H9 (cell line): ENCODE measurements around the gene PCDH9. TPM values are rescaled to one million over a fixed set of nuclear protein-coding genes. Genes with fewer than 3 reads are reported as not detected.

Experiments used
- DNase-seq: peaks from one replicate; pipeline ENCODE4 v3.0.0-alpha.2; 2017
- H2AFZ ChIP-seq: one replicate; pipeline ENCODE4 v1.6.1; 2013; ENCODE audit warnings: mild to moderate bottlenecking, low read length, control low read depth, moderate library complexity
- H2AK5ac ChIP-seq: 2 replicates; pipeline ENCODE4 v1.6.1; 2013; ENCODE audit warnings: low read length, control low read depth, mixed read lengths; ENCODE audit not compliant: insufficient read length
- H2BK120ac ChIP-seq: one replicate; pipeline ENCODE4 v1.6.1; 2013; ENCODE audit warnings: low read depth, mild to moderate bottlenecking, low read length, control low read depth, inconsistent platforms; ENCODE audit not compliant: poor library complexity, severe bottlenecking
- H2BK12ac ChIP-seq: 2 replicates; pipeline ENCODE4 v1.6.1; 2013; ENCODE audit warnings: low read length, control low read depth, mixed read lengths, low read depth; ENCODE audit not compliant: insufficient read length
- H2BK15ac ChIP-seq: 2 replicates; pipeline ENCODE4 v1.6.1; 2013; ENCODE audit warnings: low read depth, low read length, control low read depth
- H2BK20ac ChIP-seq: one replicate; pipeline ENCODE4 v1.6.1; 2013; ENCODE audit warnings: low read depth, mild to moderate bottlenecking, low read length, control low read depth, inconsistent platforms; ENCODE audit not compliant: poor library complexity, severe bottlenecking
- H2BK5ac ChIP-seq: 2 replicates; pipeline ENCODE4 v1.6.1; 2013; ENCODE audit warnings: low read length, control low read depth, mixed read lengths; ENCODE audit not compliant: insufficient read length
- H3K14ac ChIP-seq: 2 replicates; pipeline ENCODE4 v1.6.1; 2013; ENCODE audit warnings: low read length, control low read depth; ENCODE audit not compliant: insufficient read depth
- H3K18ac ChIP-seq: 2 replicates; pipeline ENCODE4 v1.6.1; 2013; ENCODE audit warnings: low read depth, mild to moderate bottlenecking, mixed read lengths, low read length, control low read depth; ENCODE audit not compliant: insufficient read length
- H3K23ac ChIP-seq: 2 replicates; pipeline ENCODE4 v1.6.1; 2013; ENCODE audit warnings: low read length, control low read depth, mixed read lengths, low read depth; ENCODE audit not compliant: insufficient read length
- H3K23me2 ChIP-seq: 2 replicates; pipeline ENCODE4 v1.6.1; 2013; ENCODE audit warnings: low read depth, mild to moderate bottlenecking, mixed read lengths, low read length, control low read depth; ENCODE audit not compliant: insufficient read length, poor library complexity, severe bottlenecking
- H3K27ac ChIP-seq: 2 replicates; pipeline ENCODE4 v1.5.1; 2013; ENCODE audit warnings: low read length, control low read depth, mixed read lengths, low read depth; ENCODE audit not compliant: insufficient read length
- H3K27me3 ChIP-seq: 2 replicates; pipeline ENCODE4 v1.6.1; 2013; ENCODE audit warnings: low read length, control low read depth, inconsistent platforms; ENCODE audit not compliant: insufficient read depth
- H3K4ac ChIP-seq: 2 replicates; pipeline ENCODE4 v1.6.1; 2013; ENCODE audit warnings: low read depth, mild to moderate bottlenecking, control low read depth, inconsistent platforms, low read length, moderate library complexity
- H3K4me1 ChIP-seq: 2 replicates; pipeline ENCODE4 v1.6.1; 2013; ENCODE audit warnings: low read length, control low read depth, inconsistent platforms; ENCODE audit not compliant: insufficient read depth
- H3K4me2 ChIP-seq: 2 replicates; pipeline ENCODE4 v1.6.1; 2013; ENCODE audit warnings: low read length, control low read depth, mixed read lengths; ENCODE audit not compliant: insufficient read length, insufficient read depth
- H3K56ac ChIP-seq: 2 replicates; pipeline ENCODE4 v1.6.1; 2013; ENCODE audit warnings: low read depth, mild to moderate bottlenecking, mixed read lengths, low read length, control low read depth; ENCODE audit not compliant: insufficient read length
- H3K79me1 ChIP-seq: 2 replicates; pipeline ENCODE4 v1.6.1; 2013; ENCODE audit warnings: low read depth, mild to moderate bottlenecking, moderate library complexity, low read length, control low read depth, inconsistent platforms; ENCODE audit not compliant: insufficient read depth, poor library complexity, severe bottlenecking
- H3K79me2 ChIP-seq: 2 replicates; pipeline ENCODE4 v1.6.1; 2013; ENCODE audit warnings: low read length, control low read depth, inconsistent platforms; ENCODE audit not compliant: insufficient read depth
- H3K9ac ChIP-seq: 2 replicates; pipeline ENCODE4 v1.6.1; 2013; ENCODE audit warnings: low read length, control low read depth, mixed read lengths; ENCODE audit not compliant: insufficient read length; ENCODE audit errors: extremely low read depth
- H3K9me3 ChIP-seq: one replicate; pipeline ENCODE4 v1.6.1; 2013; ENCODE audit warnings: low read depth, low read length, inconsistent platforms; ENCODE audit not compliant: control insufficient read depth
- H3T11ph ChIP-seq: one replicate; pipeline ENCODE4 v1.6.1; 2013; ENCODE audit warnings: mild to moderate bottlenecking, low read length, control low read depth, inconsistent platforms
- H4K20me1 ChIP-seq: one replicate; pipeline ENCODE4 v1.6.1; 2013; ENCODE audit not compliant: control insufficient read depth, insufficient read length, insufficient read depth
- H4K5ac ChIP-seq: 2 replicates; pipeline ENCODE4 v1.6.1; 2013; ENCODE audit warnings: low read depth, mild to moderate bottlenecking, mixed read lengths, low read length, control low read depth; ENCODE audit not compliant: insufficient read length
- H4K8ac ChIP-seq: replicated peaks from 2 replicates; pipeline ENCODE4 v1.6.1; 2013; ENCODE audit warnings: low read length, control low read depth, mixed read lengths, low read depth; ENCODE audit not compliant: insufficient read length
- H4K91ac ChIP-seq: 2 replicates; pipeline ENCODE4 v1.6.1; 2013; ENCODE audit warnings: low read depth, mild to moderate bottlenecking, moderate library complexity, mixed read lengths, low read length, control low read depth; ENCODE audit not compliant: insufficient read length
- H3K27ac Mint-ChIP-seq, 3 experiments: 2 replicates in 2 of 3; 3 replicates in 1 of 3; pipeline ENCODE4 v1.8.0; 2020 to 2021; ENCODE audit warnings: mixed read lengths in 3 of 3, mild to moderate bottlenecking in 1 of 3, moderate library complexity in 1 of 3
- H3K27me3 Mint-ChIP-seq: 2 replicates; pipeline ENCODE4 v1.8.0; 2021; ENCODE audit warnings: low read depth, mild to moderate bottlenecking, moderate library complexity, mixed read lengths
- H3K36me3 Mint-ChIP-seq, 3 experiments: 2 replicates in 2 of 3; 3 replicates in 1 of 3; pipeline ENCODE4 v1.8.0; 2020 to 2021; ENCODE audit warnings: low read depth in 3 of 3, mixed read lengths in 3 of 3; ENCODE audit not compliant: insufficient read depth in 1 of 3
- H3K4me1 Mint-ChIP-seq, 2 experiments: 2 replicates each; pipeline ENCODE4 v1.8.0; 2020; ENCODE audit warnings: mixed read lengths in 2 of 2
- H3K4me3 Mint-ChIP-seq, 2 experiments: 2 replicates in 1 of 2; 3 replicates in 1 of 2; pipeline ENCODE4 v1.8.0; 2020 to 2021; ENCODE audit warnings: mild to moderate bottlenecking in 2 of 2, mixed read lengths in 2 of 2, moderate library complexity in 1 of 2
- H3K9me3 Mint-ChIP-seq, 2 experiments: 2 replicates in 1 of 2; 3 replicates in 1 of 2; pipeline ENCODE4 v1.8.0; 2020; ENCODE audit warnings: mild to moderate bottlenecking in 2 of 2, mixed read lengths in 2 of 2, moderate library complexity in 1 of 2
- WGBS: extraction: QIAGEN DNeasy Blood & Tissue Kit; methylation state at CpG from one replicate; pipeline ENCODE4 v1.1.7; 2013; ENCODE audit warnings: missing lambda C conversion rate, low lambda C conversion rate, mixed read lengths; ENCODE audit not compliant: insufficient read length; ENCODE audit errors: extremely low coverage; 5-methylcytosine and 5-hydroxymethylcytosine counted together
- total RNA-seq: library from RNA; stranded (reverse); gene quantifications from 2 replicates; pipeline ENCODE4 v1.2.1, GENCODE V29; 2021
- TF ChIP-seq, protein P1 (sequence below): fragments of 200-600 bp; sonication (generic); conservative IDR thresholded peaks from 3 replicates; pipeline ENCODE4 v1.8.0; 2021; ENCODE audit warnings: antibody characterized with exemption, mild to moderate bottlenecking

PCDH9 gene
- total RNA-seq, 1 experiment from 2014 or later = 0.11 TPM

DNA sequence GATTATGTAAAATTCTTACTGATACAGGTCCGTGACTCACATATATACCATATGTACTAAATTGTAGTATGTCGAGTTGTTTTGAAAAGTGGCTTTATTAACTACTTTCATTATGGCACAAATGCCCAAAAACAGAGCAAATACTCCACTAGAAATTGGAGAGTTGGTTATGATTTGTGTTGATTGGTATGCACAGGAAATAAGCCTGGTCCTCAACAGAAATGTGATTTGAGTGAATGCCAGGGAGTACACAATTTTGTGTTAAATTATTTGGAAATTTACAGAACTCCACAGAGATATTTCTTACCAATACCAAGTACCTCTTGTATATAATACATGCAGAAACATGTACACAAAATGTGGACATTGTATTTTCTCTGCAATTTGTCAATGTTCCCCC, 676.7 kb downstream of the PCDH9 start:
- no peak overlapping the region for H3K27ac ChIP-seq
- H3K23ac ChIP-seq = no peak overlapping the region
- H3K79me2 ChIP-seq = no peaks in the 10 kb centered on the region
- H3K14ac ChIP-seq = no peak overlapping the region
- TF ChIP-seq, protein P1, sequence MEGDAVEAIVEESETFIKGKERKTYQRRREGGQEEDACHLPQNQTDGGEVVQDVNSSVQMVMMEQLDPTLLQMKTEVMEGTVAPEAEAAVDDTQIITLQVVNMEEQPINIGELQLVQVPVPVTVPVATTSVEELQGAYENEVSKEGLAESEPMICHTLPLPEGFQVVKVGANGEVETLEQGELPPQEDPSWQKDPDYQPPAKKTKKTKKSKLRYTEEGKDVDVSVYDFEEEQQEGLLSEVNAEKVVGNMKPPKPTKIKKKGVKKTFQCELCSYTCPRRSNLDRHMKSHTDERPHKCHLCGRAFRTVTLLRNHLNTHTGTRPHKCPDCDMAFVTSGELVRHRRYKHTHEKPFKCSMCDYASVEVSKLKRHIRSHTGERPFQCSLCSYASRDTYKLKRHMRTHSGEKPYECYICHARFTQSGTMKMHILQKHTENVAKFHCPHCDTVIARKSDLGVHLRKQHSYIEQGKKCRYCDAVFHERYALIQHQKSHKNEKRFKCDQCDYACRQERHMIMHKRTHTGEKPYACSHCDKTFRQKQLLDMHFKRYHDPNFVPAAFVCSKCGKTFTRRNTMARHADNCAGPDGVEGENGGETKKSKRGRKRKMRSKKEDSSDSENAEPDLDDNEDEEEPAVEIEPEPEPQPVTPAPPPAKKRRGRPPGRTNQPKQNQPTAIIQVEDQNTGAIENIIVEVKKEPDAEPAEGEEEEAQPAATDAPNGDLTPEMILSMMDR = no peak
- no peak overlapping the region for H2BK20ac ChIP-seq
- no peaks in the 10 kb centered on the region for H3K4me1 ChIP-seq
- no peak overlapping the region for H3K56ac ChIP-seq
- no peak for DNase-seq
- no peaks in the 10 kb centered on the region for H3K27me3 Mint-ChIP-seq
- no peak overlapping the region for H4K91ac ChIP-seq
- H2AFZ ChIP-seq = no peak overlapping the region
- H3K18ac ChIP-seq = no peak overlapping the region
- H3K4me1 Mint-ChIP-seq = peaks cover 3% of the 10 kb centered on the region in 2 experiments; a peak in 2 of 4 replicates
- no peaks in the 10 kb centered on the region for H3K23me2 ChIP-seq
- no peak overlapping the region for H2BK15ac ChIP-seq
- H3K36me3 Mint-ChIP-seq = no peaks in the 10 kb centered on the region
- no peak overlapping the region for H2BK120ac ChIP-seq
- H4K8ac ChIP-seq = no peak overlapping the region
- no peak overlapping the region for H2BK12ac ChIP-seq
- H2BK5ac ChIP-seq = no peak overlapping the region
- no peaks in the 10 kb centered on the region for H3K9me3 ChIP-seq
- H3K4ac ChIP-seq = no peak overlapping the region
- no peak overlapping the region for H3K9ac ChIP-seq
- no peaks in the 10 kb centered on the region for H3K79me1 ChIP-seq
- H3T11ph ChIP-seq = no peak overlapping the region
- WGBS = no CpG with 5 or more reads among the region's 2 CpGs
- no peak overlapping the region for H3K4me2 ChIP-seq
- H3K9me3 Mint-ChIP-seq = no peaks in the 10 kb centered on the region
- H3K27me3 ChIP-seq = no peaks in the 10 kb centered on the region; the same call in 1 of the 2 replicates
- no peak overlapping the region for H4K5ac ChIP-seq
- no peak overlapping the region for H2AK5ac ChIP-seq
- no peaks in the 10 kb centered on the region for H4K20me1 ChIP-seq
- no peak overlapping the region for H3K4me3 Mint-ChIP-seq
- H3K27ac Mint-ChIP-seq = no peak overlapping the region
